ENCODE measurements around the gene CEP43.

Gene CEP43

DNA sequence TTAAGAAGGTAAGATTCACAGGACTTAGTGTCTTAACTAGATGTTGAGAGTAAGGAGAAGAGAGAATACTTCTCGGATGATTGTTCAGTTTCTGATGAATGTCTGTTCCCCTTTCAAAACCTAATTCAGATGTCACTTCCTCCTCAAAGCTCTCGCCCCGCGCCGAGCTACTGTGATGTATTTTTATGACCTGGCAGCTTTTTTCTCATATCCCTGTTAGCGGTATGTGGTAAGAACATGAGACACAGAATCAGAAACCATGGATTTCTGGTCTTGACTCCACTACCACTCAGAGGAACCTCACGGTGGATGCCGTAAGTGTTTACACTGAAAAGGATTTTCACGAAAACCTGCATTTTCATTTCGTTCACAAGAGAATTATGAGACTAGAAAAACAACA lies 48.4 kb downstream of the CEP43 start:
- H3K4me2 ChIP-seq (ENCODE audit: insufficient read depth, low read length): no peak overlapping the region

More for the DNA sequence above, 48.4 kb downstream of the CEP43 start:
- H4K20me1 ChIP-seq (ENCODE audit: insufficient read depth, low read length): peaks cover 3% of the 10 kb centered on the region; the same call in 1 of the 2 replicates
- H3K4me1 ChIP-seq (ENCODE audit: insufficient read depth, low read length): no peaks in the 10 kb centered on the region
- TF ChIP-seq, protein P1, sequence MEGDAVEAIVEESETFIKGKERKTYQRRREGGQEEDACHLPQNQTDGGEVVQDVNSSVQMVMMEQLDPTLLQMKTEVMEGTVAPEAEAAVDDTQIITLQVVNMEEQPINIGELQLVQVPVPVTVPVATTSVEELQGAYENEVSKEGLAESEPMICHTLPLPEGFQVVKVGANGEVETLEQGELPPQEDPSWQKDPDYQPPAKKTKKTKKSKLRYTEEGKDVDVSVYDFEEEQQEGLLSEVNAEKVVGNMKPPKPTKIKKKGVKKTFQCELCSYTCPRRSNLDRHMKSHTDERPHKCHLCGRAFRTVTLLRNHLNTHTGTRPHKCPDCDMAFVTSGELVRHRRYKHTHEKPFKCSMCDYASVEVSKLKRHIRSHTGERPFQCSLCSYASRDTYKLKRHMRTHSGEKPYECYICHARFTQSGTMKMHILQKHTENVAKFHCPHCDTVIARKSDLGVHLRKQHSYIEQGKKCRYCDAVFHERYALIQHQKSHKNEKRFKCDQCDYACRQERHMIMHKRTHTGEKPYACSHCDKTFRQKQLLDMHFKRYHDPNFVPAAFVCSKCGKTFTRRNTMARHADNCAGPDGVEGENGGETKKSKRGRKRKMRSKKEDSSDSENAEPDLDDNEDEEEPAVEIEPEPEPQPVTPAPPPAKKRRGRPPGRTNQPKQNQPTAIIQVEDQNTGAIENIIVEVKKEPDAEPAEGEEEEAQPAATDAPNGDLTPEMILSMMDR (IDR thresholded peaks at IDR 0.05; ENCODE audit: borderline replicate concordance, extremely low read depth, low read length, poor library complexity, severe bottlenecking): no peak
- no peak for TF ChIP-seq EZH2 (IDR thresholded peaks at IDR 0.05; ENCODE audit: borderline replicate concordance, low read depth, low read length, severe bottlenecking)
- H3K9me3 ChIP-seq (ENCODE audit: insufficient read depth, low read length, severe bottlenecking): no peaks in the 10 kb centered on the region
- no peak for ATAC-seq (ENCODE audit: insufficient read depth, low read depth)
- no peak overlapping the region for H3K9ac ChIP-seq (ENCODE audit: low read depth, low read length)
- no peak overlapping the region for H2AFZ ChIP-seq (ENCODE audit: low read depth, low read length)
- DNase-seq: no peak
- no peak overlapping the region for H3K4me3 ChIP-seq (ENCODE audit: low read depth in 1 of 2, low read length in 2 of 2)
- H3K79me2 ChIP-seq (ENCODE audit: insufficient read depth, low read length): no peaks in the 10 kb centered on the region
- no peak overlapping the region for H3K27ac ChIP-seq (ENCODE audit: low read length)
- H3K27me3 ChIP-seq (ENCODE audit: insufficient read depth, low read length, poor library complexity): no peaks in the 10 kb centered on the region
- peaks cover 15% of the 10 kb centered on the region for H3K36me3 ChIP-seq (ENCODE audit: insufficient read depth, low read length)

Data from DND-41 (cell line).